Activated CD8-positive, alpha-beta memory T cell treated with anti-CD3 and anti-CD28 coated beads, Interleukin-2, amount 50 U/mL, for 4 hours (primary cell): ENCODE data around the gene HDGFL3.
"Not testable (repeated sequence)": the region's sequence is repeated elsewhere in the genome, so short reads cannot be mapped to it uniquely, and the experiment has no call there.

Experiments used
- DNase-seq: peaks from one replicate; pipeline ENCODE4 v3.0.0-alpha.2; 2020

HDGFL3 gene

GRCh38 chr15:83207660-83208366 is at the start of gene HDGFL3:
HDGFL3 (minus strand) TSS chr15:83207823; CDS start chr15:83207414, 409 bp downstream.
- peak; percentile 24 for DNase-seq

GRCh38 chr15:83250781-83251180 is 43.2 kb upstream of the HDGFL3 start:
- no peak for DNase-seq

DNA sequence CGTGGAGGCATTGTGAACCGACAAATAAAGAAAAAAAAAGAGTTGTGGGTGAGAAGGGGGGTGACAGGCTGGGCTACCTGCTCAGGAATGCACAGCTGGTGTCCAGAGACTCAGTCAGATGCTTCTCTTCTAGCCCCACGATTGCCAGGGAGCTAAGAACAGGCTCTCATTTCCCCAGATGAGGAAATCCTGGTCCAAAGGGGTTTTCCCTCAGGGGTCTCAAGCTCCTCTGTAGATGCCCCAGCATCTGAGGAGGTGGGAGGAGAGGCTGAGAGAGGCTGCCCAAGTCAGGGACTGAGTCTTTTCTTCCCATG is 41.4 kb upstream of the HDGFL3 start:
- DNase-seq, result no peak

GRCh38 chr15:83248151-83249029 is 40.8 kb upstream of the HDGFL3 start:
- DNase-seq, result no peak

DNA sequence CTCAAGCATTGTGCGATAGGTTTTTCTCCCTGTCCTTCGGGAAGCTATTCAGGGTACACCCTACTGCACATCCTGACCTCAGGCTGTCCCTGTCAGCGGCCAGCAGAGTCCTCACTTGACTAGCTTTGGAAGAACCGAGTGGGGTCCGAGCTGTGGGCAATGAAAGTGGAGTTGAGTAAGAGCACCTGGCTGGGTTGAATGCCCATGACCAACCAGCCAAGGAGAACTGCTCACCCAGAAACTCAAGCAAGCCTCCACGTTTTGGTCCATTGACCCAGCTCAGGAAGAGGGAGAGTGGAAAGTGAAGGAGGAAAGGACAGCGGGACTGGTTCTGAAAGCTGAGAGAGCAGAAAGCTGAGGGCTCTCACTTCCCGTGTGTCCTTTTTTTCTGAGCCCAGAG is 36.0 kb upstream of the HDGFL3 start:
- no peak for DNase-seq

GRCh38 chr15:83230242-83230641 is 22.6 kb upstream of the HDGFL3 start:
- no peak for DNase-seq

- DNase-seq, result no peak
Observed at GRCh38 chr15:83225449-83225848, 17.8 kb upstream of the HDGFL3 start.

GRCh38 chr15:83221781-83222180 is 14.2 kb upstream of the HDGFL3 start:
- DNase-seq, result not testable (repeated sequence)

- no peak for DNase-seq
Observed at GRCh38 chr15:83219026-83219425, 11.4 kb upstream of the HDGFL3 start.

DNA sequence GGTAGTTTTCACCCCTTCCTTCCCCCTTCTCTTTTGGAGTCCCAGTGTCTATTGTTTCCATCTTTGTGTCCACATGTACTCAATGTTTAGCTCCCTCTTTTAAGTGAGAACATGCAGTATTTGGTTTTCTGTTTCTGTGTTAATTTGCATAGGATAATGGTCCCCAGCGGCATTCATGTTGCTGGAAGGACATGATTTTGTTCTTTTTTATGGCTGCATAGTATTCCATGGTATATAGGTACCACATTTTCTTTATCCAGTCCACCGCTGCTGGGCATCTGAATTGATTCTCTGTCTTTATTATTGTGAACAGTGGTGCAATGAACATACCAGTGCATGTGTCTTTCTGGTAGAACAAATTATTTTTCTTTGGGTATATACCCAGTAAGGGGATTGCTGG is 7.7 kb upstream of the HDGFL3 start:
- DNase-seq, result no peak

DNA sequence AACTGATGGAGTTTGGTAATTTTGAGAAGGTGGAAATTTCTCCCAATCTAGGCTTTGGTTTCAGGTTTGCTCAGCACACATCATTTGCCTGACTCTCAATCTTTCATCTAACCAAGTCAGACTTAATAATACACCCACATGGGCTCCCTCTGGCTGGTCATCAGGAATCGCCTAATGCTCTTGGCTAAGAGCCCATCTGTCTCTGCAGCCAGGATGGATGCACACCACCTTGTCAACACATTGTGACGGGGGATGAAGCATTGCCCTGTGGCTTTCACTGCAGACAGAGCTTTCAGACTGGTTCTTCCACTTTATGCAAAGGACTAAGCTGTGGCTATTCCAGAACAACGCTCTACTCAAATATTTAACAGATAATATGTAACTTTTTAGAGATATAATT is 3.0 kb upstream of the HDGFL3 start:
- DNase-seq, result no peak

GRCh38 chr15:83209333-83209732 is 1.7 kb upstream of the HDGFL3 start:
- no peak for DNase-seq

DNA sequence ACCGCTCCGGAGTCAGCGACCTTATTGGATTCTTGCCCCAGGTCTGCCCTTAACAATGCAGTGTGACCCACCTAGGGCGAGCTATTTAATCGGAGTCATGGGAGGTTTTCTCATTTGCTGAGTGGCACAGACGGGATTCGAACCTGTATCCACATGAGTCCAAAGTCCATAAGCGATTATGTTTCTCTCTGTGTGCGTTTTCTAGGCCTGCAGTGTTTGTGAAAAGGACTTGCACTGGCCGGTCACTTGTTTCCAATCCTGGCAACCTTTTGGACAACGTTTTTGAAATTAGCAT is 691 bp upstream of the HDGFL3 start:
- DNase-seq, result no peak

DNA sequence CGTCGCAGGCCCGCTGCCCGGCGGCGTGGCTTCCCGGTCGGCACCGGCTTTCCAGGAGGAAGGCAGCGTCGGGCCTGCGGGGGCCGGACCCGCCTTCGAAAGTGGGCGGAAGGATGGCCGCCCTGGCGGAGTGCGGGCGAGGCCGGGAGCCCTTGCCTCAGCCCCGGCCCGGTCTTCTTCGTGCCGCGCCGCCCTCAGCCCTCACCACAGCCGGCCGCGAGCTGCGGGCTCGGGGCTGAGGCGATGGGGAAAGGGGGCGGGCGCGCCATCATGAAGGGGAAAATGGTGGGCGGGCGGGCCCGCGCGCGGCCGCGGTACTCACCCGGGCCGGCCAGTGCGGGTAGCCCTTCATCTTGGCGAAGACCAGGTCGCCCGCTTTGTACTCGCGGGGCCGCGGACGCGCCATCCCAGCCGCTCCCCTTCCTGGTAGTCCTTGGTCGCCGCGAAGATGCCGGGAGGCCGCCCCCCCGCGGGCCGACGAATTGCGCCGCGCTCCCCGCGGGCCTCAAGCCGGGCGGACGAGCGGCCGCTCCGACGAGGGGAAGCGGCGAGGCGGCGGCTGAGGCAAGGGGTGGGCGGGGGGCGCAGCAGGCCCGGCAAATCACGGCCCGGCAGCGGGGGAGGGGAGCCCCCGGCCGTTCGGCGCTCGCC is 489 bp downstream of the HDGFL3 start:
- DNase-seq, result peak; percentile 16

DNA sequence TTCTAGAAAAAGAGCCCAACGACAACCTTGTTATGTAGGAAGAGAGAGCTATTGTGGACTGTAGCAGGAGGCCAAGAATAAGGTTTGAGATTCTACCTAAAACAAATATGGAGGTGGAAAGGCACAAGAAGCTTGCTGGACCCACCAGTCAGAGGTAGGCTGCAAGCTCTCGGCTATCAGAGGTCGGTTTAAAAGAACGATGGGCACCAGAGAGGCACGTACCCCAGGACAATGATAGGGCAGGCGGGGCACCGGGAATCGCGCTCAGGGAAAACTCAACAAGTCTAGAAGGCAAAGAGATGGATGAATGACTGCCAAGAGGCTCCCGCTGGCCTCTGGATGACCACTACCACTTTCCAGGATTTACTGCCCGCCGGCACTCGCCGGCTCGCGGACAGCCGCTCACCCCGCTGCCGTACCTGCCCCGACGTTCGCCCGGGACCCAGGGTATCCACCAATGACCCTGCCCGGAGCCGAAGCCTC is 1.1 kb downstream of the HDGFL3 start:
- no peak for DNase-seq

DNA sequence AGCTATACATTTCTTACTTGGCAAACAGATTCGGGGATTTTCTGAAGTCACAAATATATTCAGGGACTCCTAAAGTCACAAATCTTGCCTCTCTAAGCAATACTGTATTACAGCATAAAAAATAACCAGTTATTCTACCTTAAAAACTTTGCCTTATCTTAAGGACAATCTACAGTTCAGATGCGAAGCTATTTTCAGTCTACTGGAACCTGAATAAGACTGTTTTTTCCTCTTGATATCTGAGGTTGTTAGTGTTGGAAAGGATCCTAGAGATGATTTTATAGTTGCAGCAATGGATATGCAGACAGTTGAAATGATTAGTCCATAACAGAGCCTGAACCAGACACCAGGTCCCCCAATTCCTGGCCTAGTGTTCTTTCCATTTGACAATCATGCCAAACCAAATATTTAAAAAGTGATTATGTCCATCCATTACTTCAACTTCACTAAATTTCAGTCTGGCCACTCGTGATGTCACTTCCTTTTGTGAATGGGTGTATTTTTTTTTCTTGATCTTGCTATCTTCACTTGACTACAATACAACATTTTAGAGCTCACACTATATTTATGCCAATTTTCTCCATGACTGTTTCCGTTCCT is 1.8 kb downstream of the HDGFL3 start:
- DNase-seq, result no peak

DNA sequence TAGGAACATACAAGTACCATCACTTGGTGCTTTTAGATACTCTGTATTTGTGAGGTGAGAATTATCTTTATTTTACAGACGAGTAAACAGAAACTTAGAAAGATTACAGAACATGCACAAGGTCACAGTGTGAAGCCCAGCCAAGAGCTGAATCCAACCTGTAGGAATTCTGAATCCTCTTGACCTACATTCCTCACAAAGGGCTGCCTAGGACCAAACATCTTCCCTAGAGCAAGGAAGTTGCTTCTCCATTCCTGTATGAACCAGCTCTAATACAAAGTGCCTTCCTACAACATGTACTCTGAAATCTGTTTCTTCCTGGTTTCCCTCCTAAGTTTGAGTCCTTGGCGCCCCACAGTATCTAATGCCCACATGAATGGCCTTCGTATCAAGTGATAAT is 2.9 kb downstream of the HDGFL3 start:
- DNase-seq, result no peak

- DNase-seq, result no peak
Observed at GRCh38 chr15:83203543-83203942, 4.1 kb downstream of the HDGFL3 start.

DNA sequence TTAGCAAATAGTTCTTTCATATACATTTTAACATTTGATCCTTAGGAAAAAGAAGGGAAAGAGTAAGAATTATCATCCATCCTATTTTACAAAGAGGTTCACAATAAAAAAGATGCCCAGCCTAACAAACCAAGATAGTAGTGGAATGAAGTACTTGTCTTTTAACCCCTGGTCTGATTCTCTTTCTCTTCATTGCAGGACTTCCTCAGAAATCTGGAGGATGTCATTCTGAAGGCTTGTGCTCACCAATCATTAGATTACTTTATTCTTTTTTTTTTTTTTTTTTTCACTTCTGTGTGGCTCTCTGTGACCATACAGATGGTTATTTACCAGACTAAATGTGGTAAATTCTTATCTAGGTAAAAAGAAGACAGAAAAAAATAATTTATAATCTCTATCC is 7.0 kb downstream of the HDGFL3 start:
- DNase-seq, result no peak

DNA sequence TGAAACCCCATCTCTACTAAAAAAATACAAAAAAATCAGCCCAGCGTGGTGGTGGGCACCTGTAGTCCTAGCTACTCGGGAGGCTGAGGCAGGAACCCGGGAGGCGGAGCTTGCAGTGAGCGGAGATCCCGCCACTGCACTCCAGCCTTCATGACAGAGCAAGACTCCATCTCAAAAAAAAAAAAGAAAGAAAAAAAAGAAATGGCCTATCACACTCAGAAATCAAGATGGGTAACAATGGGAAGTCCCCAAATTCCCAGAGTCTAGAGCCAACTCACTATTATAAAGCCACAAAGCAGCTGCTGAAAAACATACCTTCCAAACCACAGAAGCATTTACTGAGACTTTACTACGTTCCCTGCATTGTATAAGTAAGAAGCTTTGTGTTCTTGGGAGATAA is 7.5 kb downstream of the HDGFL3 start:
- no peak for DNase-seq

- no peak for DNase-seq
Observed at GRCh38 chr15:83199288-83199687, 8.3 kb downstream of the HDGFL3 start.

DNA sequence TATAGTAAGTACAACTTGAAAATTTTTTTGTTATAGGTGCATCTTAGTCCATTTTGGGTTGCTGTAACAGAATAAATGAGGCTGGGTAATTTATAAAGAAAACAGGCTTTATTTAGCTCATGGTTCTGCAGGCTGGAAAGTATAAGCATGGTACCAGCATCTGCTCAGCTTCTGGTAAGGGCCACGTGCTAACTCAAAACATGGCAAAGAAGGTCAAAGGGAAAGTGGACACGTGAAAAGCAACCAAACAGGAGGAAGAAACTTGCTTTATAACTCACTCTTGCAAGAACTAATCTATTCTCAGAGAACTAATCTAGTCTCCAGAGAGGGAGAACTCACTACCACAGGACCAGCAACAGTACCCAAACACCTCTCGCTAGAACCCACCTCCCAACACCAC is 9.1 kb downstream of the HDGFL3 start:
- no peak for DNase-seq

DNA sequence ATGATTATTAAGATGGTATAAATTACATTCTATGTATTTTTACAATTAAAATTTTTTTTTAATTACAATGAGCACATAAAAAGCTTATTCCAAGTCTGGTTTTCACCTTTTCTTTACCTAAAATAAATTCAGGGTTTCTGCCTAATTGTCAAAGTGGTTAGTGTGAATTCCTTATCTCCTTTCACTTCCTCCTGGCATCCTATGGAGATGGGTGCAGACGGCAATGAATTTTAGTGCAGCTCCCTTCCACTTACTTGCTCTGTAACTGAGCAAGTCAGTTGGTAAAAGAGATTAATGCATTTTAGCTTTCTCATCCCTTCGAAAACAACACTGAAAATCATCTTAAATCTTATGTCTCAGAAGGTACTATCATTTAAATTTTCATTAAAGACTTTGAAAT is 13.1 kb downstream of the HDGFL3 start:
- DNase-seq, result no peak

DNA sequence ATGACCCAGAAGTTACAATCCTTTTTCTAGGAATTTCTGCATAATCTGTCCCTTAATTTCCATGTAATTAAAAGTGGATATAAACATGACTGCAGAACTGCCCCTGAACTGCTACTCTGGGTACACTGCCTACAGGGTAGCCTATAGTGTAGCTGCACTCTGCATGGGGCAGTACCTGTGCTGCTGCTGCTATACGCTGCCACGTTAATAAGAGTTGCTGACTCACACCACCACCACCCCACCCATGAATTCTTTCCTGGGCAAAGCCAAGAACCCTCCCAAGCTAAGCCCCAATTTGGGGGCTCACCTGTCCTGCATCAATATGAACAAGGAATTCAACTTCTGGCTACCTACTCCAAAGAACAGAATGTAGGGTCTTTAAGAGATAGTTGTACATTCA is 13.9 kb downstream of the HDGFL3 start:
- DNase-seq, result no peak
